ENCODE results near the gene THRB. TPM values are rescaled to one million over a fixed set of nuclear protein-coding genes. Genes with fewer than 3 reads are reported as not detected.

Gene THRB
- total and polyA plus RNA-seq, 2 experiments from 2014 or later: 0.49 to 0.57 TPM

GRCh38 chr3:24390169-24391130 lies 104.2 kb downstream of the THRB start:
- DNase-seq (ENCODE audit: low read depth in 1 of 2, low spot score in 1 of 2): peak in 1 of 2 donors; percentile 8
- no peaks in the 10 kb centered on the region for H3K27me3 ChIP-seq
- H3K9me3 ChIP-seq (ENCODE audit: low read depth): no peaks in the 10 kb centered on the region
- no peaks in the 10 kb centered on the region for H3K4me1 ChIP-seq (ENCODE audit: low read depth)
- no peak for TF ChIP-seq CTCF (IDR thresholded peaks at IDR 0.05; ENCODE audit: low read depth, low read length)
- no peak overlapping the region for H3K4me3 ChIP-seq
- H3K27ac ChIP-seq: no peak overlapping the region
- H3K36me3 ChIP-seq: no peaks in the 10 kb centered on the region

GRCh38 chr3:24389108-24390090 lies 105.3 kb downstream of the THRB start:
- Histone ChIP-seq H3K4me3 (no peak overlapping the region), H3K9me3 (ENCODE audit: low read depth) (no peaks in the 10 kb centered on the region), H3K36me3 (no peaks in the 10 kb centered on the region), H3K27me3 (no peaks in the 10 kb centered on the region), H3K4me1 (ENCODE audit: low read depth) (no peaks in the 10 kb centered on the region), H3K27ac (no peak overlapping the region)
- no peak for DNase-seq (ENCODE audit: low read depth in 1 of 2, low spot score in 1 of 2)
- TF ChIP-seq CTCF (IDR thresholded peaks at IDR 0.05; ENCODE audit: low read depth, low read length): no peak

- Histone ChIP-seq H3K36me3 (no peaks in the 10 kb centered on the region), H3K9me3 (ENCODE audit: low read depth) (no peaks in the 10 kb centered on the region), H3K27me3 (no peaks in the 10 kb centered on the region), H3K4me3 (no peak overlapping the region), H3K27ac (no peak overlapping the region), H3K4me1 (ENCODE audit: low read depth) (no peaks in the 10 kb centered on the region)
- TF ChIP-seq CTCF (IDR thresholded peaks at IDR 0.05; ENCODE audit: low read depth, low read length): no peak
- no peak for DNase-seq (ENCODE audit: low read depth in 1 of 2, low spot score in 1 of 2)
Observed at GRCh38 chr3:24388611-24389010, 106.0 kb downstream of the THRB start.

- Histone ChIP-seq H3K4me3 (no peak overlapping the region), H3K9me3 (ENCODE audit: low read depth) (no peaks in the 10 kb centered on the region), H3K27ac (no peak overlapping the region), H3K27me3 (no peaks in the 10 kb centered on the region), H3K4me1 (ENCODE audit: low read depth) (no peaks in the 10 kb centered on the region), H3K36me3 (no peaks in the 10 kb centered on the region)
- DNase-seq (ENCODE audit: low read depth in 1 of 2, low spot score in 1 of 2): no peak
- TF ChIP-seq CTCF (IDR thresholded peaks at IDR 0.05; ENCODE audit: low read depth, low read length): no peak
Observed at GRCh38 chr3:24388159-24388558, 106.5 kb downstream of the THRB start.

- no peak for TF ChIP-seq CTCF (IDR thresholded peaks at IDR 0.05; ENCODE audit: low read depth, low read length)
- DNase-seq (ENCODE audit: low read depth in 1 of 2, low spot score in 1 of 2): peak in 1 of 2 donors; percentile 2
- Histone ChIP-seq H3K27ac (no peak overlapping the region), H3K27me3 (no peaks in the 10 kb centered on the region), H3K36me3 (no peaks in the 10 kb centered on the region), H3K4me1 (ENCODE audit: low read depth) (no peaks in the 10 kb centered on the region), H3K9me3 (ENCODE audit: low read depth) (no peaks in the 10 kb centered on the region), H3K4me3 (no peak overlapping the region)
Observed at GRCh38 chr3:24387493-24387892, 107.2 kb downstream of the THRB start.
